CD4-positive, alpha-beta T cell (primary cell): Measurements from ENCODE around the gene ZC3HAV1. TPM values are rescaled to one million over a fixed set of nuclear protein-coding genes. Genes with fewer than 3 reads are reported as not detected.

Source experiments
- ATAC-seq: fragments of 200-7000 bp; cut with Tn5 transposase; one replicate; pipeline ENCODE4 v1.10.0; 2022; ENCODE audit warnings: mild to moderate bottlenecking; ENCODE audit not compliant: poor library complexity
- CTCF ChIA-PET: fragments of 350-600 bp; sonication (Branson Sonifier 250); formaldehyde crosslinking; loops from one replicate; lab custom pipeline; 2021; ENCODE audit warnings: antibody characterized with exemption, inconsistent platforms; lab: Charles Lee
- POLR2A ChIA-PET: fragments of 350-600 bp; sonication (Branson Sonifier 250); formaldehyde crosslinking; loops from one replicate; lab custom pipeline; 2021; ENCODE audit warnings: antibody characterized with exemption, inconsistent platforms; lab: Charles Lee
- DNase-seq, 14 experiments: peaks; one replicate each; pipeline ENCODE4 v3.0.0-alpha.2; 2013 to 2020; ENCODE audit warnings: mixed read lengths in 2 of 14
- H3K27ac ChIP-seq, 2 donors: one replicate each; pipeline versions ENCODE4 v1.5.1 to v1.7.0; 2013; ENCODE audit warnings: low read length in 2 of 2, low read depth in 1 of 2, mild to moderate bottlenecking in 1 of 2
- H3K27me3 ChIP-seq, 2 experiments: 1 replicate in 1 of 2; 2 replicates in 1 of 2; pipeline versions ENCODE4 v1.6.1 to v1.7.0; 2013; ENCODE audit warnings: low read length in 2 of 2, control low read depth in 1 of 2, mild to moderate bottlenecking in 1 of 2, moderate library complexity in 1 of 2; ENCODE audit not compliant: insufficient read depth in 2 of 2, control insufficient read depth in 1 of 2
- H3K36me3 ChIP-seq: one replicate; pipeline ENCODE4 v1.6.1; 2013; ENCODE audit warnings: low read length, control low read depth; ENCODE audit not compliant: insufficient read depth
- H3K4me1 ChIP-seq: one replicate; pipeline ENCODE4 v1.6.1; 2013; ENCODE audit warnings: low read length, control low read depth; ENCODE audit not compliant: insufficient read depth
- H3K4me3 ChIP-seq: one replicate; pipeline ENCODE4 v1.5.1; 2013; ENCODE audit warnings: mild to moderate bottlenecking, low read length, moderate library complexity
- H3K9me3 ChIP-seq, 2 experiments: 1 replicate in 1 of 2; 2 replicates in 1 of 2; pipeline versions ENCODE4 v1.6.1 to v1.7.0; 2013; ENCODE audit warnings: low read length in 2 of 2, mild to moderate bottlenecking in 2 of 2, control low read depth in 1 of 2, moderate library complexity in 1 of 2; ENCODE audit not compliant: control insufficient read depth in 1 of 2, insufficient read depth in 1 of 2
- H3K27ac Mint-ChIP-seq: one replicate; pipeline ENCODE4 v1.8.0; 2020; ENCODE audit warnings: mixed read lengths
- H3K27me3 Mint-ChIP-seq: one replicate; pipeline ENCODE4 v1.8.0; 2021; ENCODE audit warnings: mixed read lengths
- H3K36me3 Mint-ChIP-seq: one replicate; pipeline ENCODE4 v1.8.0; 2021; ENCODE audit warnings: low read depth, mixed read lengths
- H3K4me1 Mint-ChIP-seq: one replicate; pipeline ENCODE4 v1.8.0; 2021; ENCODE audit warnings: low read depth, mixed read lengths
- H3K4me3 Mint-ChIP-seq: one replicate; pipeline ENCODE4 v1.8.0; 2020; ENCODE audit warnings: mild to moderate bottlenecking, mixed read lengths
- H3K9me3 Mint-ChIP-seq: one replicate; pipeline ENCODE4 v1.8.0; 2020; ENCODE audit warnings: mixed read lengths
- CTCF ChIP-seq: fragments of 200-600 bp; IDR thresholded peaks from one replicate; pipeline ENCODE4 v1.8.0; 2022; ENCODE audit warnings: antibody characterized with exemption, mild to moderate bottlenecking
- intact Hi-C, 2 experiments: fragments of 100-400 bp; cut with DNase I in 1 of 2; cut with micrococcal nuclease in 1 of 2; formaldehyde crosslinking; loops; one replicate each; pipeline versions ENCODE4 v1.15.1 to v1.9.0; 2023 to 2025; cut with DNase I, micrococcal nuclease
- total RNA-seq, 174 experiments: library from RNA in 2 of 174; stranded (reverse) in 2 of 174; gene quantifications; one replicate each; pipeline ENCODE4 v1.2.3 and lab custom pipeline; 2021 to 2026

ZC3HAV1 gene
- total RNA-seq, 2 experiments from 2014 or later = 169 to 178 TPM

GRCh38 chr7:139075871-139076686 lies 33.4 kb downstream of the ZC3HAV1 start:
- no peaks in the 10 kb centered on the region for H3K27me3 ChIP-seq
- peaks cover 73% of the 10 kb centered on the region for H3K4me1 Mint-ChIP-seq
- CTCF ChIA-PET = interaction anchor here (1.2 to 4.0 kb wide), 20 partner anchors 8 to 190 kb away, joined by 4 to 38 read pairs (median 9); a partner anchor contains a TSS
- no peaks in the 10 kb centered on the region for H3K27me3 Mint-ChIP-seq
- H3K4me1 ChIP-seq = peaks cover 71% of the 10 kb centered on the region
- H3K4me3 ChIP-seq = no peak overlapping the region
- no peak overlapping the region for H3K4me3 Mint-ChIP-seq
- H3K9me3 Mint-ChIP-seq = no peaks in the 10 kb centered on the region
- POLR2A ChIA-PET = interaction anchor here (1.0 to 6.2 kb wide), 12 partner anchors 10 to 189 kb away, joined by 3 to 60 read pairs (median 6); a partner anchor contains a TSS
- no peak for ATAC-seq
- no peak overlapping the region for H3K27ac ChIP-seq
- no peak for DNase-seq
- TF ChIP-seq CTCF = no peak
- H3K36me3 ChIP-seq = peaks cover 99% of the 10 kb centered on the region
- intact Hi-C loops = loop anchor here (1.0 to 5.0 kb wide), 7 partner anchors 19 to 190 kb away; partner anchors contain the start of gene ZC3HAV1 (in 1 of the 2)
- peaks cover 98% of the 10 kb centered on the region for H3K36me3 Mint-ChIP-seq
- H3K9me3 ChIP-seq = no peaks in the 10 kb centered on the region
- peak overlapping the region; percentile 84 for H3K27ac Mint-ChIP-seq

GRCh38 chr7:139075031-139075652 lies 34.4 kb downstream of the ZC3HAV1 start:
- peak overlapping the region; percentile 76 for H3K4me3 Mint-ChIP-seq
- peak; percentile 43 to 91 (median 57) for DNase-seq

More at GRCh38 chr7:139075031-139075652, 34.4 kb downstream of the ZC3HAV1 start:
- peak overlapping the region; percentile 84 for H3K27ac Mint-ChIP-seq
- CTCF ChIA-PET = interaction anchor here (0.7 to 4.0 kb wide), 35 partner anchors 9 to 359 kb away, joined by 3 to 38 read pairs (median 5); a partner anchor contains a TSS
- ATAC-seq = peak; percentile 78
- intact Hi-C loops = loop anchor here (1.0 to 5.0 kb wide), 7 partner anchors 20 to 189 kb away; partner anchors contain the start of gene ZC3HAV1 (in 1 of the 2)
- H3K27me3 Mint-ChIP-seq = no peaks in the 10 kb centered on the region
- H3K4me1 Mint-ChIP-seq = peaks cover 64% of the 10 kb centered on the region
- Histone ChIP-seq H3K36me3 (peaks cover 95% of the 10 kb centered on the region), H3K27me3 (no peaks in the 10 kb centered on the region), H3K27ac (peak overlapping the region; percentile 23 to 56), H3K9me3 (no peaks in the 10 kb centered on the region), H3K4me3 (no peak overlapping the region), H3K4me1 (peaks cover 61% of the 10 kb centered on the region)
- peaks cover 95% of the 10 kb centered on the region for H3K36me3 Mint-ChIP-seq
- no peaks in the 10 kb centered on the region for H3K9me3 Mint-ChIP-seq
- POLR2A ChIA-PET = interaction anchor here (0.6 to 2.1 kb wide), 22 partner anchors 10 to 188 kb away, joined by 3 to 34 read pairs (median 5); a partner anchor contains a TSS
- peak; percentile 80 for TF ChIP-seq CTCF
